ENCODE measurements around the gene IL24. TPM values are rescaled to one million over a fixed set of nuclear protein-coding genes. Genes with fewer than 3 reads are reported as not detected.
"Not testable (repeated sequence)": the region's sequence is repeated elsewhere in the genome, so short reads cannot be mapped to it uniquely, and the experiment has no call there.

The IL24 gene, protein sequence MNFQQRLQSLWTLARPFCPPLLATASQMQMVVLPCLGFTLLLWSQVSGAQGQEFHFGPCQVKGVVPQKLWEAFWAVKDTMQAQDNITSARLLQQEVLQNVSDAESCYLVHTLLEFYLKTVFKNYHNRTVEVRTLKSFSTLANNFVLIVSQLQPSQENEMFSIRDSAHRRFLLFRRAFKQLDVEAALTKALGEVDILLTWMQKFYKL
- not detected in 2 replicates for total RNA-seq (2014; rRNA removed; shearing (Covaris generic))

DNA sequence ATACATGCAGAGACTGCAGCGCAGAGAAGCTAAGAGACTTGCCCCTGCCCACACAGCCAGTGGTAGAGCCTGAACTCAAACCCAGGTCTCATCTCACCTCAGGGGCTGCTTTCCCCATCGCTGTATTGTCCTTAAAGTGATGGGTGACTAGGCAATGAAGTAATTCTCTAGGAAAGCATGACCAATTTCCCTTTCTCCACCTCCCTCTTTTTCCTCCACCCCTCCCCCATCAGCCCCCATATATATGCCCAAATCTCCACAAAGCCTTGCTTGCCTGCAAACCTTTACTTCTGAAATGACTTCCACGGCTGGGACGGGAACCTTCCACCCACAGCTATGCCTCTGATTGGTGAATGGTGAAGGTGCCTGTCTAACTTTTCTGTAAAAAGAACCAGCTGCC is at the start of gene IL24:
Gene IL24, plus strand, starts transcription at position 269 of the 400 bp plus-strand sequence. CDS start 390 bp downstream, outside the sequence.
- DNase-seq = no peak
- Histone ChIP-seq H3K27me3 (ENCODE audit: control insufficient read depth, insufficient read depth, low read length) (no peaks in the 10 kb centered on the region), H3K36me3 (replicated peaks; ENCODE audit: control insufficient read depth, insufficient read depth, low read length) (no peaks in the 10 kb centered on the region), H3K4me3 (ENCODE audit: insufficient read depth, low read depth, low read length) (no peak within 1 kb of the TSS)

DNA sequence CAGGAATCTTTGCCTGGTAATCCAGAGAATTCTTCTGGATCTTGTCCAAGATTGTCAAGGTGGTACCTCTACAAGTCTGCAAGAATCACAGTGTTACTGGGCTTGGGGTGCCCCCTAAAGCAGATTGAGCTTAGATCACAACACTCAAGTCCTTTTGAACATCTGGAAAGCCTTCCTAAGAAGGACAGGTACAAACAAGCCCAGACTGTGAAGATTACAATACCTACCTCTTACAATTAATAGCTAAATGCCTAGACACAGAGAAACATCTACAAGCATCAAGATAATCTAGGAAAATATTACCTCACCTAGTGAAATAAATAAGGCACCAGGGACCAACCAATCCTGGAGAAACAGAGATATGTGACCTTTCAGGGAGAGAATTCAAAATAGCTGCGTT is 49.3 kb upstream of the IL24 start:
- no peaks in the 10 kb centered on the region for H3K27me3 ChIP-seq (ENCODE audit: control insufficient read depth, insufficient read depth, low read length)
- no peak overlapping the region for H3K4me3 ChIP-seq (ENCODE audit: insufficient read depth, low read depth, low read length)
- DNase-seq = no peak
- H3K36me3 ChIP-seq (replicated peaks; ENCODE audit: control insufficient read depth, insufficient read depth, low read length) = no peaks in the 10 kb centered on the region

DNA sequence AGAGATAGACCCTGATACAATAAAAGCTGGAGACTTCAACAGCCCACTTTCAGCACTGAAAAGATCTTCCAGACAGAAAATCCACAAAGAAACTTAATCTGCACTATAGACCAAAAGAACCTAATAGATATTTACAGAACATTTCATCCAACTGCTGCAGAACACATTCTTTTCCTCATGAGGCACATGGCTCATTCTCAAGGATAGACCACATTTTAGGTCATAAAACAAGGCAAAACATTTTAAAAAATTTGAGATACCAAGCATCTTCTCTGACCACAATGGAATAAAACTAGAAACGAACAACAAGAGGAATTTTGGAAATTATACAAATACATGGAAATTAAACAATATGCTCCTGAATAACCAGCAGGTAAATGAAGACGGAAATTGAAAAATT is 46.8 kb upstream of the IL24 start:
- H3K36me3 ChIP-seq (replicated peaks; ENCODE audit: control insufficient read depth, insufficient read depth, low read length) = no peaks in the 10 kb centered on the region
- H3K27me3 ChIP-seq (ENCODE audit: control insufficient read depth, insufficient read depth, low read length) = no peaks in the 10 kb centered on the region
- no peak overlapping the region for H3K4me3 ChIP-seq (ENCODE audit: insufficient read depth, low read depth, low read length)
- DNase-seq = no peak

DNA sequence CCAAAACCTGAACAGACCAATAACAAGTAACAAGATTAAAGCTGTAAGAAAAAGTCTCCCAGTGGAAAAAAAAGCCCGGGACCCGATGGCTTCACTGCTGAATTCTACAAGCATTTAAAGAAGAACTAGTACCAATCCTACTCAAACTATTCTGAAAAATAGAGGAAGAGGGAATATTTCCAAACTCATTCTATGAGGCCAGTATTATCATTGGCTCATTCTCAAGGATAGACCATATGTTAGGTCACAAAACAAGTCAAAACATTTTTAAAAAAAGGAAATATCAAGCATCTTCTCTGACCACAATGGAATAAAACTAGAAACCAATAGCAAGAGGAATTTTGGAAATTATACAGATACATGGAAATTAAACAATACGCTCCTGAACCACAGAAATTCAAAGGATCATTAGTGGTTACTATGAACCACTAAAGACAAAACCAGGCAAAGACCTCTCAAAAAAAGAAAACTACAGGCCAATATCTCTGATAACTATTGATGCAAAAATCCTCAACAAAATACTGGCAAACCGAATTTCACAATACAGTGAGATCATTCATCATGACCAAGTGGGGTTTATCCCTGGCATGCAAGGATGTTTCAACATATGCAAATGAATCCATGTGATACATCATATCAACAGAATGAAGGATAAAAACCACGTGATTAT is 45.8 kb upstream of the IL24 start:
- Histone ChIP-seq H3K36me3 (replicated peaks; ENCODE audit: control insufficient read depth, insufficient read depth, low read length) (no peaks in the 10 kb centered on the region), H3K27me3 (ENCODE audit: control insufficient read depth, insufficient read depth, low read length) (no peaks in the 10 kb centered on the region), H3K4me3 (ENCODE audit: insufficient read depth, low read depth, low read length) (no peak overlapping the region)
- DNase-seq = no peak

DNA sequence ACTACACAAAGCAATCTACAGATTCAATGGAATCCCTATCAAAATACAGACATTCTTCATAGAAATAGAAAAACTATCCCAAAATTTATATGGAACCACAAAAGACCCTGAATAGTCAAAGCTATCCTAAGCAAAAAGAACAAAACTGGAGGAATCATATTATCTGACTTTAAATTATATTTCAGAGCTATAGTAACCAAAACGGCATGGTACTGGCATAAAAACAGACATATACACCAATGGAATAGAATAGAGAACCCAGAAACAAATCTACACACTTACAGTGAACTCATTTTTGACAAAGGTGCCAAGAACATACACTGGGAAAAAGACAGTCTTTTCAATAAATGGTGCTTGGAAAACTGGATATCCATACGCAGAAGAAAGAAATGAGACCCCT is 44.6 kb upstream of the IL24 start:
- not testable (repeated sequence) for H3K36me3 ChIP-seq (replicated peaks; ENCODE audit: control insufficient read depth, insufficient read depth, low read length); H3K4me3 ChIP-seq (ENCODE audit: insufficient read depth, low read depth, low read length); H3K27me3 ChIP-seq (ENCODE audit: control insufficient read depth, insufficient read depth, low read length); DNase-seq

DNA sequence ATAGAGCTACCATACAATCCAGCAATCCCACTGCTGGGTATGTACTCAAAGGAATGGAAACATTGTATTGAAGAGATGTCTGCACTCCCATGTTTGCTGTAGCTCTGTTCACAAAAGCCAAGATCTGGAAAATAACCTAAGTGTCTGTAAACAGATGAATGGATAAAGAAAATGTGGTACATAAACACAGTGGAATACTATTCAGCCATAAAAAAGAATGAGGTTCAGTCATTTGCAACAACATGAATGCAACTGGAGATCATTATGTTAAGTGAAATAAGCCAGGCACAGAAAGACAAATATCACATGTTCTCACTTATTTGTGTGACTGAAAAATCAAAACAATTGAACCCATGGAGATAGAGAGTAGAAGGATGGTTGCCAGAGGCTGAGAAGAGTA is 43.5 kb upstream of the IL24 start:
- H3K4me3 ChIP-seq (ENCODE audit: insufficient read depth, low read depth, low read length); DNase-seq; H3K27me3 ChIP-seq (ENCODE audit: control insufficient read depth, insufficient read depth, low read length); H3K36me3 ChIP-seq (replicated peaks; ENCODE audit: control insufficient read depth, insufficient read depth, low read length): not testable (repeated sequence)

DNA sequence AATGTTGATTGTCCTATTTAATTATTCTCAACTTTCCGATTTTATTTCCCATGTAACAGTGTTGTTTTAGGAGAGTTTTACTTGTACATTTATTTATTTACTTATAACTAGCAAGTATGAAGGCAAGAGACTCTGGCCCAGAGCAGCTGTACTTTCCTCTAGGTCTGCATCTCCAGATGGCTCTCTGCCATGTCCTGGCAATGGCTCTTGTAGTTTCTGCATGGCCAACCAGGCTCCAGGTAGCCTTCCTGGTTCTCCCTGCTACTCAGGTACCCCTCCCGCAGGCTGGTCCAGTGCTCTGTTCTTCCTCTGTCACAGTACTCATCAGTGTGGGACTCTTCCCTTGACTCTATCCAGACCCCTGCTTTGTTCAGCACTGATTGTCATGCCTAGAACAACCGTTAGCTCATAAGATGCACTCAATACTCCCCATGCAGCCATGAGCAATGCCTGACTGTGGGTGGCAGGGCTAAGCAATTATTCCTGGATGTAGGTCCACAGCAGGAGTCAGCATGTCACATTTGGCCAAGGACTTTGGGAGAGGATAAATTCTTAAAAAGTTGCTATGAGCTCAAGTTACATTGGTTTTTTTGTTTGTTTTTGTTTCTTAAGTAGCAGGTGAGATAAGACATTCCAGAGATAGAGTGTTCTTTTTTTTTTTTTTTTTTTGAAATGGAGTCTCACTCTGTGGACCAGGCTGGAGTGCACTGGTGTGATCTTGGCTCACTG is 42.7 kb upstream of the IL24 start:
- no peaks in the 10 kb centered on the region; the same call in 1 of the 2 replicates for H3K27me3 ChIP-seq (ENCODE audit: control insufficient read depth, insufficient read depth, low read length)
- DNase-seq = no peak
- H3K4me3 ChIP-seq (ENCODE audit: insufficient read depth, low read depth, low read length) = no peak overlapping the region
- H3K36me3 ChIP-seq (replicated peaks; ENCODE audit: control insufficient read depth, insufficient read depth, low read length) = no peaks in the 10 kb centered on the region

DNA sequence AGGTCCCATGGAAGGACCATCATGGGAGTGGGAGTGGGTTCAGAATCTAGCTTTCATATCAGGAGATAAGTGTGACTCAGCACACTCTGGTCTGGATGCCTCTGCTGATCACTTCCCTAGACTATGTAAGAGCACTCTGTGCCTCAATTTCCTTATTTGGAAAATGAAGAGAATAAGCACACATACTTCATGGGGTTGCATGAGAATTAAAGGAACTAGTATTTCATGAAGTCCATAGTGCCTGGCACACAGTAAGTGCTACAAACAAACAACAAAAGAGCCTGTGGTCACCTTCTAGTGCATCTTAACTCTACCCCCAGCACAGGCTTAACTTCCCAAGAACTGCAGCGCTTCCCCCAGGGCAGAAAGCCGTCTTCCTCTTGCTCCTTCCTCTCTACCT is 41.4 kb upstream of the IL24 start:
- no peak overlapping the region for H3K4me3 ChIP-seq (ENCODE audit: insufficient read depth, low read depth, low read length)
- no peaks in the 10 kb centered on the region for H3K36me3 ChIP-seq (replicated peaks; ENCODE audit: control insufficient read depth, insufficient read depth, low read length)
- H3K27me3 ChIP-seq (ENCODE audit: control insufficient read depth, insufficient read depth, low read length) = no peaks in the 10 kb centered on the region; the same call in 1 of the 2 replicates
- DNase-seq = no peak

DNA sequence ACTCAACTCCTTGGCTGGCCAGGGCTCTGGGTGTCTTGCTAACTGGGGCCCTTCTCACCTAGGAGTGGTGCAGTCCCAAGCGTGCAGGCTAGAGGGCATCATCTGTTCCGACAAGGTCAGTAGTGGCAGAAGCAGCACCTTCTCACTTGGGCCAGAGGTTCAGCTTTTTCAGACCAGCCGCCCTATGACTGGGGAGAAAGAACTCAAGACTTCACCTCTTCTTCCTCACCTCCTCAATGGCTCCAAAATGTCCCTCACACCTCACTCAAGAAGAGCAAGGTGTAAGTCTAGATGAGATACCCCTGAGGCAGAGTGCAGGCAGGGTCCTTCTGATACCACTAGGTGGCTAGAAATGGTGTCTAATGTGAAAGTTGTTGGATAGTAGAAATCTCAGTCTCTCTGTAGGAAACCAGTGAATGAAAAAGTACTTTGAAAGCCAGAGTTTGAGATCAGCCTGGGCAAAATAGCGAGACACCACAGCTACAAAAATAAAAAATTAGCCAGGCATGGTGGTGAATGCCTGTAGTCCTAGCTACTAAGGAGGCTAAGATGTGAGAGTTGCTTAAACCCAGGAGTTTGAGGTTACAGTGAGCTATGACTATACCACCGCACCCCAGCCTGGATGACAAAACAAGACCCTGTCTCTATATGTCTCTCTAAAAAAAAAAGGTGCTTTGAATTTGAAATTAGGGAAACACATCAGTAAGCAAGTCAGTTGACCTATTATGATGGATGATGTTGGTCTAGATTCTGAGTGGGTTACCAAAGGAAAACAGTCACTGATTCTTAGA is 40.4 kb upstream of the IL24 start:
- H3K36me3 ChIP-seq (replicated peaks; ENCODE audit: control insufficient read depth, insufficient read depth, low read length) = no peaks in the 10 kb centered on the region
- no peak overlapping the region for H3K4me3 ChIP-seq (ENCODE audit: insufficient read depth, low read depth, low read length)
- no peak for DNase-seq
- no peaks in the 10 kb centered on the region; the same call in 1 of the 2 replicates for H3K27me3 ChIP-seq (ENCODE audit: control insufficient read depth, insufficient read depth, low read length)

DNA sequence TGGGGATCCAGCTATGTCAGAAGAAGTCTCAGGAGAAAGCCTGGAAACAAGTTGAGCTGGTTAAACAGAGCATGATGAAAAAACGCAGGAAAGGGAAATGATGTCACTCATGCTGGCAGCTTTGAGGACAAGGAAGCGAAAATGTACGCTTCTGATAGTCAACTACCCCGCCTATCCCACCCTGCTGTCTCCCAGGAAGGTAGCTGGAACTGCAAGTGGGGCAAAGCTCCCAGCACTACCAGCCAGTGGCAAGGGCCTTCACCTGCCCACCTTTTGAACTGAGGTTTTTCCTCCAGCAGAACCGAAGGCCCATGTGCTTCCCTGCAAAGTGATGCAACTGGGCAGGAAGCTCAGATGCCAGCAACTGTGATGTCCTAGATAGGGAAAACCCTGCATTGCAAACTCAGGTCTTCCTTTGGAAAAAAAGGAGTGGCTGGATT is 38.1 kb upstream of the IL24 start:
- no peak overlapping the region for H3K4me3 ChIP-seq (ENCODE audit: insufficient read depth, low read depth, low read length)
- DNase-seq = no peak
- H3K36me3 ChIP-seq (replicated peaks; ENCODE audit: control insufficient read depth, insufficient read depth, low read length) = no peaks in the 10 kb centered on the region
- H3K27me3 ChIP-seq (ENCODE audit: control insufficient read depth, insufficient read depth, low read length) = no peaks in the 10 kb centered on the region; the same call in 1 of the 2 replicates

DNA sequence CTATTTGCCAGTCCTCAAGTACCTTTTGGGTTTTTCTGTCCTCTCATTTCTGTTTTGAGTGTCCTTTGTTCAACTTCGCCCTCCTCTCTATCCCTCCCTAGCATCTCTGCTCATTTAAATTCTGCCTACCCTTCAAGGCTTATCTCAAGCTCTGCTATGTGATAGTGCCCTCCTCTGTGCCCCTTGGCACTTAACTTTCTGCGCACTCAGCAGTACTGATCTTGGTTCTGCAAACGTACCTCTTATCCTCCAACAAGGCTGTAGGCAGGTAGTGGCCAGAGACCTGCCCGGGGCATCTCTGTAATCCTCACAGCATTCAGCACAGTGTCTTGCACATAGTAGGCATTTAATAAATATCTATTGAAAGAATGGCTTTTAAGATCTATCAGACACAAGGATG is 37.1 kb upstream of the IL24 start:
- no peak for DNase-seq
- no peaks in the 10 kb centered on the region; the same call in 1 of the 2 replicates for H3K27me3 ChIP-seq (ENCODE audit: control insufficient read depth, insufficient read depth, low read length)
- no peaks in the 10 kb centered on the region for H3K36me3 ChIP-seq (replicated peaks; ENCODE audit: control insufficient read depth, insufficient read depth, low read length)
- H3K4me3 ChIP-seq (ENCODE audit: insufficient read depth, low read depth, low read length) = no peak overlapping the region

DNA sequence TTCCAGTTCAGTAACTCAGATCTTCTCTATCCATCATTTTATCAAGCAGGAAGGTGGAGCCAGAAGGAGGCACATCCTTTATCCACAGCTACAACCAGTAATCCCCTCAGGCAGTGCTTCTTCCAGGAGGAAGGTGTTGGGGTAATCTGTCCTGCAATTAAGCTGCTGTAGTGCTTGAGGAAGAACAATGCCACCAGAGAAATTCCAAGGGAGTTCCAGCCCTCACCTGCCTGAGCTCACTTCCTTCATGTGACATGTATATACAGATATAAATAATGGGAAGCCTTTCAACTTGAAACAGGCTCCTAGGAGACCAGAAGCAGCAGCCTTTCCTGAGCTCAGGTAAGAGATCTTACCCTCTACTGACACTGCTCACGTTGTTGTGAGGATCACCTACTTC is 34.0 kb upstream of the IL24 start:
- no peaks in the 10 kb centered on the region; the same call in 1 of the 2 replicates for H3K27me3 ChIP-seq (ENCODE audit: control insufficient read depth, insufficient read depth, low read length)
- no peak overlapping the region for H3K4me3 ChIP-seq (ENCODE audit: insufficient read depth, low read depth, low read length)
- no peak for DNase-seq
- H3K36me3 ChIP-seq (replicated peaks; ENCODE audit: control insufficient read depth, insufficient read depth, low read length) = no peaks in the 10 kb centered on the region

DNA sequence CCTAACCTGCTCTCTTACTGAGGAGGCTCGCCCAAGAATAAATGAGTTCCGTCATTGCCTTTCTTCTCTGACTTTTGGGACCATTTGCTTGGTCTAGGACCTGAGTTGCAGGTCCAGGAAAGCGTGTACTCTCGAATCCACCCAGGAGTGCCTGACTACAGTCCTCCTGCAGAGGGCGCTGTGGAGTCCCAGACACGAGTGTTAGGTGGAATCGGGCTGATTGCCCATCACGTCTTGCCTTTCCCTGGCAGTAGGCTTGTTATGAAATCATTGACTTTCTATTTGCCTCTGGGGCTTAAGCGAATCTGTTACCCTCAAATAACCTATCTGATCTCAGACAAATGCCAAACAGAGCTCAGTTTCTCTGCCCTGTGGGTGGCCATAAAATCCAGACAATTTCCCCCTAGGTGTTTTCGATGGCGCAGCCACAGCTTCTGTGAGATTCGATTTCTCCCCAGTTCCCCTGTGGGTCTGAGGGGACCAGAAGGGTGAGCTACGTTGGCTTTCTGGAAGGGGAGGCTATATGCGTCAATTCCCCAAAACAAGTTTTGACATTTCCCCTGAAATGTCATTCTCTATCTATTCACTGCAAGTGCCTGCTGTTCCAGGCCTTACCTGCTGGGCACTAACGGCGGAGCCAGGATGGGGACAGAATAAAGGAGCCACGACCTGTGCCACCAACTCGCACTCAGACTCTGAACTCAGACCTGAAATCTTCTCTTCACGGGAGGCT is 32.1 kb upstream of the IL24 start, which contains the start of gene IL20:
Gene IL20, plus strand, starts transcription at position 685 of the 733 bp plus-strand sequence. CDS start 230 bp downstream, outside the sequence.
- Histone ChIP-seq H3K27me3 (ENCODE audit: control insufficient read depth, insufficient read depth, low read length) (no peaks in the 10 kb centered on the region; the same call in 1 of the 2 replicates), H3K36me3 (replicated peaks; ENCODE audit: control insufficient read depth, insufficient read depth, low read length) (no peaks in the 10 kb centered on the region), H3K4me3 (ENCODE audit: insufficient read depth, low read depth, low read length) (no peak within 1 kb of the TSS)
- peak; percentile 64 for DNase-seq

DNA sequence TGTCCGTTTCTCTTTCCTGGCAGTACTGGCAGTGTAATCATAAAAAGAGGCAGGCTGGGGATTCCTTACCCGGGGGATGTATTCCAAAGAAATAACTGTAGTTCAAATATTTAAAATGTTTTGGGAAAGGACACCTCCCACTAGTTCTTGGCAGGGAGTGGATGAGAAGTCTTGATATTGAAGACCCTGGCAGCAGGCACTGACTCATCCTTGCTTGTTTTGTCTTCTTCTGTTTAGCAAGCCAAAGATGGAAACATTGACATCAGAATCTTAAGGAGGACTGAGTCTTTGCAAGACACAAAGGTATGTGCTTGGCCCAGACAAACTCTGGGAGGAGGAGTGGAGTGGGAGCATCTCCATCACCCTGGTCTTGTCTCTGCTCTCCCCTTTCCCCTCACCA is 31.2 kb upstream of the IL24 start:
- H3K4me3 ChIP-seq (ENCODE audit: insufficient read depth, low read depth, low read length) = no peak overlapping the region
- no peaks in the 10 kb centered on the region for H3K36me3 ChIP-seq (replicated peaks; ENCODE audit: control insufficient read depth, insufficient read depth, low read length)
- no peaks in the 10 kb centered on the region; the same call in 1 of the 2 replicates for H3K27me3 ChIP-seq (ENCODE audit: control insufficient read depth, insufficient read depth, low read length)
- DNase-seq = no peak

Data from H7 (cell line).